ENCODE measurements around the gene DFFA. TPM values are rescaled to one million over a fixed set of nuclear protein-coding genes. Genes with fewer than 3 reads are reported as not detected.
"Not testable (repeated sequence)": the region's sequence is repeated elsewhere in the genome, so short reads cannot be mapped to it uniquely, and the experiment has no call there.

DFFA gene
- total RNA-seq, 1 experiment from 2014 or later: 52.0 TPM

DNA sequence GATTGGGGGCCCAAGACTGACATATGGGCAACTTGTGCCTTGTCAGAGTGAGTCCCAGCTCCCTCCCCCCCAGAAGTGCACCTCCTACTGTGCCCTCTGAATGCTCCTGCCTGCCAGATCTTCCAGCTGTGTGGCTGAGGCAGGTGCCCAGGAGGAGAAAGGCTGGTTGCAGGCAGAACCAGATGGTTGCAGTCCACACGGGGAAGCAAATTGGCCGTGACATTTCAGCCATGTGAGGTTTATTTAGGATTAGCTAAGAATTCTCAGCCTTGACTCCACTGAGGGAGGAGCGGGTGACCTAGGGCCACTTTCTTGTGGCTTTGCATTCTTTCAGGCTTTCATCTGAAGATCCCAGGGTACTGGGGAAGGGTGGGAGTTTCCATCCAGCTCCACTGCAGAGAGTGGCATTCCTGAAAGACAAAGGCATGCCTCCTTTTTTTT, 36.2 kb upstream of the DFFA start:
- Histone ChIP-seq H3K27ac (ENCODE audit: low read length) (no peak overlapping the region), H3K4me3 (ENCODE audit: low read length) (no peak overlapping the region), H4K20me1 (ENCODE audit: low read length) (no peaks in the 10 kb centered on the region), H3K4me2 (ENCODE audit: low read length) (no peak overlapping the region), H2AFZ (ENCODE audit: low read length) (no peak overlapping the region), H3K27me3 (ENCODE audit: low read length) (no peaks in the 10 kb centered on the region), H3K9ac (ENCODE audit: low read length) (no peak overlapping the region), H3K79me2 (ENCODE audit: low read length) (peaks cover 84% of the 10 kb centered on the region), H3K36me3 (ENCODE audit: low read depth, low read length) (no peaks in the 10 kb centered on the region), H3K9me3 (ENCODE audit: low read length) (no peaks in the 10 kb centered on the region), H3F3A (ENCODE audit: low read length, unreplicated experiment) (peaks cover 19% of the 10 kb centered on the region), H3K4me1 (ENCODE audit: insufficient read depth, low read length) (peaks cover 45% of the 10 kb centered on the region), H3K9me2 (replicated peaks; ENCODE audit: low read length) (no peaks in the 10 kb centered on the region)
- intact Hi-C loops (cut with micrococcal nuclease): no loop called here
- ChIA-PET CTCF (interaction anchor here (0.8 kb wide), 1 partner anchor 11 kb away, joined by 3 read pairs; no protein-coding TSS in a partner anchor), POLR2A (ENCODE audit: unreplicated experiment) (no interaction called here)
- no peak for TF ChIP-seq EZH2 (IDR thresholded peaks at IDR 0.05; ENCODE audit: low read length, unreplicated experiment)
- TF ChIP-seq EZH2phosphoT487 (IDR thresholded peaks at IDR 0.05; ENCODE audit: borderline replicate concordance, low read length): no peak
- TF ChIP-seq, protein P1, sequence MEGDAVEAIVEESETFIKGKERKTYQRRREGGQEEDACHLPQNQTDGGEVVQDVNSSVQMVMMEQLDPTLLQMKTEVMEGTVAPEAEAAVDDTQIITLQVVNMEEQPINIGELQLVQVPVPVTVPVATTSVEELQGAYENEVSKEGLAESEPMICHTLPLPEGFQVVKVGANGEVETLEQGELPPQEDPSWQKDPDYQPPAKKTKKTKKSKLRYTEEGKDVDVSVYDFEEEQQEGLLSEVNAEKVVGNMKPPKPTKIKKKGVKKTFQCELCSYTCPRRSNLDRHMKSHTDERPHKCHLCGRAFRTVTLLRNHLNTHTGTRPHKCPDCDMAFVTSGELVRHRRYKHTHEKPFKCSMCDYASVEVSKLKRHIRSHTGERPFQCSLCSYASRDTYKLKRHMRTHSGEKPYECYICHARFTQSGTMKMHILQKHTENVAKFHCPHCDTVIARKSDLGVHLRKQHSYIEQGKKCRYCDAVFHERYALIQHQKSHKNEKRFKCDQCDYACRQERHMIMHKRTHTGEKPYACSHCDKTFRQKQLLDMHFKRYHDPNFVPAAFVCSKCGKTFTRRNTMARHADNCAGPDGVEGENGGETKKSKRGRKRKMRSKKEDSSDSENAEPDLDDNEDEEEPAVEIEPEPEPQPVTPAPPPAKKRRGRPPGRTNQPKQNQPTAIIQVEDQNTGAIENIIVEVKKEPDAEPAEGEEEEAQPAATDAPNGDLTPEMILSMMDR (conservative IDR thresholded peaks at IDR 0.05; ENCODE audit: low read depth, low read length): no peak
- BruUV-seq (replicated peaks): no TSS peak
- ATAC-seq (no peak), DNase-seq (no peak)

GRCh38 chr1:10507111-10507879, 35.0 kb upstream of the DFFA start:
- Histone ChIP-seq H3K36me3 (ENCODE audit: low read depth, low read length) (no peaks in the 10 kb centered on the region), H3K9ac (ENCODE audit: low read length) (no peak overlapping the region), H2AFZ (ENCODE audit: low read length) (no peak overlapping the region), H3K79me2 (ENCODE audit: low read length) (peaks cover 79% of the 10 kb centered on the region), H3K4me2 (ENCODE audit: low read length) (no peak overlapping the region), H4K20me1 (ENCODE audit: low read length) (no peaks in the 10 kb centered on the region), H3K27me3 (ENCODE audit: low read length) (no peaks in the 10 kb centered on the region), H3K4me3 (ENCODE audit: low read length) (no peak overlapping the region), H3K4me1 (ENCODE audit: insufficient read depth, low read length) (peaks cover 42% of the 10 kb centered on the region), H3K9me2 (replicated peaks; ENCODE audit: low read length) (no peaks in the 10 kb centered on the region), H3K27ac (ENCODE audit: low read length) (no peak overlapping the region), H3K9me3 (ENCODE audit: low read length) (no peaks in the 10 kb centered on the region), H3F3A (ENCODE audit: low read length, unreplicated experiment) (peaks cover 19% of the 10 kb centered on the region)
- ChIA-PET CTCF (interaction anchor here (0.6 kb wide), 1 partner anchor 10 kb away, joined by 3 read pairs; no protein-coding TSS in a partner anchor), POLR2A (ENCODE audit: unreplicated experiment) (interaction anchor here (0.9 kb wide), 1 partner anchor 21 kb away, joined by 3 read pairs; no protein-coding TSS in a partner anchor)
- intact Hi-C loops (cut with micrococcal nuclease): loop anchor here (1.0 to 2.0 kb wide), 2 partner anchors 128 to 360 kb away; no protein-coding TSS in a partner anchor
- ATAC-seq (peak; percentile 39), DNase-seq (peak; percentile 70)
- BruUV-seq (replicated peaks): no TSS peak
- TF ChIP-seq, protein P1 (conservative IDR thresholded peaks at IDR 0.05; ENCODE audit: low read depth, low read length): peak; percentile 89
- TF ChIP-seq EZH2 (IDR thresholded peaks at IDR 0.05; ENCODE audit: low read length, unreplicated experiment) (no peak), EZH2phosphoT487 (IDR thresholded peaks at IDR 0.05; ENCODE audit: borderline replicate concordance, low read length) (no peak)

DNA sequence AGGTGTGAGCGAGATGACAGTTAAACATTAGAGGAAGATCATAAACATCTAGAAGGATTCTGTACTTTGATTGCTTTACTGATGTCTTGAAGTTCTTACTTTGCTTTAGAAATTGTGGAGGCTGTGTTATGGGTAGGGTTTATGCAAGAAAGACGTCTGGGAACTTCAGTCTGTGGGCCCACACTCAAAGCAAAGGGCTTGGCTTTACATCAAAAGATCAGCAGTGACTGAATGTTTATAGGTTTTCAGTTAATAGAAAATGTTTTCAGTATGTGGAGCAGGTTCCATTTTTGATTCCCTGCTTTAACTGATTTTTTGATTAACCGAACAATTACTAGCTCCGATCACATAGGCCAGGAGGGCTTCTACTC, 34.3 kb upstream of the DFFA start:
- Histone ChIP-seq H3K4me2 (ENCODE audit: low read length) (no peak overlapping the region), H3K36me3 (ENCODE audit: low read depth, low read length) (no peaks in the 10 kb centered on the region), H4K20me1 (ENCODE audit: low read length) (no peaks in the 10 kb centered on the region), H3K9ac (ENCODE audit: low read length) (no peak overlapping the region), H3K4me1 (ENCODE audit: insufficient read depth, low read length) (peaks cover 36% of the 10 kb centered on the region), H3K4me3 (ENCODE audit: low read length) (no peak overlapping the region), H3F3A (ENCODE audit: low read length, unreplicated experiment) (peaks cover 17% of the 10 kb centered on the region), H3K27me3 (ENCODE audit: low read length) (no peaks in the 10 kb centered on the region), H3K9me3 (ENCODE audit: low read length) (no peaks in the 10 kb centered on the region), H3K27ac (ENCODE audit: low read length) (no peak overlapping the region), H3K79me2 (ENCODE audit: low read length) (peaks cover 79% of the 10 kb centered on the region), H2AFZ (ENCODE audit: low read length) (no peak overlapping the region), H3K9me2 (replicated peaks; ENCODE audit: low read length) (no peaks in the 10 kb centered on the region)
- intact Hi-C loops (cut with micrococcal nuclease): loop anchor here (1.0 to 2.0 kb wide), 2 partner anchors 129 to 360 kb away; no protein-coding TSS in a partner anchor
- ChIA-PET POLR2A (ENCODE audit: unreplicated experiment) (no interaction called here), CTCF (no interaction called here)
- no TSS peak for BruUV-seq (replicated peaks)
- no peak for TF ChIP-seq EZH2phosphoT487 (IDR thresholded peaks at IDR 0.05; ENCODE audit: borderline replicate concordance, low read length)
- TF ChIP-seq, protein P1 (conservative IDR thresholded peaks at IDR 0.05; ENCODE audit: low read depth, low read length): no peak
- DNase-seq: no peak
- ATAC-seq: no peak

DNA sequence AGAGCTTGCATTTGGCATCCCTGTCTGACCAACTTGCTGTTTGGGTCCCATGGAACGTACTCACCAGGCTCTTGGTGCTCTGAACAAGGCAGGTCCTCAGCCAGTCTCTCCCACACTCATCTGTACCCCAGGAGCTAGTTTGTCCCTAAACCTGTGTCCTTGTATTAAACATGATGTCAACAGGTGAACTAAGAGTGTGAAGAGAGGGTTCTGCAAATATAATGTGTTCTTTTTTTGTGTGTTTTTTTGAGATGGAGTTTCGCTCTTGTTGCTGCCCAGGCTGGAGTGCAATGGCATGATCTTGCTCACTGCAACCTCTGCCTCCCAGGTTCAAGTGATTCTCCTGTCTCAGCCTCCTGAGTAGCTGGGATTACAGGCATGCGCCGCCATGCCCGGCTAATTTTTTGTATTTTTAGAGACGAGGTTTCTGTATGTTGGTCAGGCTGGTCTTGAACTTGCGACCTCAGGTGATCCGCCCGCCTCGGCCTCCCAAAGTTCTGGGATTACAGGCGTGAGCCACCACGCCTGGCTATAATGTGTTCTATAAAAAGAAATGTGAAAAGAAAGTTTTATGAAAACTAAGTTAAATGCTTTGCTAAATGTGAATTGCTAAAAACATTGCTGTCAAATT, 33.8 kb upstream of the DFFA start:
- H4K20me1 ChIP-seq (ENCODE audit: low read length); H3K36me3 ChIP-seq (ENCODE audit: low read depth, low read length); POLR2A ChIA-PET (ENCODE audit: unreplicated experiment); H3K27me3 ChIP-seq (ENCODE audit: low read length); CTCF ChIA-PET; DNase-seq; H3K27ac ChIP-seq (ENCODE audit: low read length); ATAC-seq; BruUV-seq (replicated peaks); H2AFZ ChIP-seq (ENCODE audit: low read length); H3K9me2 ChIP-seq (replicated peaks; ENCODE audit: low read length); H3K9ac ChIP-seq (ENCODE audit: low read length); H3K4me3 ChIP-seq (ENCODE audit: low read length); H3K9me3 ChIP-seq (ENCODE audit: low read length); H3K4me2 ChIP-seq (ENCODE audit: low read length): not testable (repeated sequence)
- intact Hi-C loops (cut with micrococcal nuclease): loop anchor here (2.0 kb wide), 1 partner anchor 361 kb away; no protein-coding TSS in a partner anchor
- Histone ChIP-seq H3K4me1 (ENCODE audit: insufficient read depth, low read length) (peaks cover 31% of the 10 kb centered on the region), H3F3A (ENCODE audit: low read length, unreplicated experiment) (peaks cover 12% of the 10 kb centered on the region), H3K79me2 (ENCODE audit: low read length) (peaks cover 78% of the 10 kb centered on the region)
